HepG2 (cell line): Measurements from ENCODE around the gene CNTFR. TPM values are rescaled to one million over a fixed set of nuclear protein-coding genes. Genes with fewer than 3 reads are reported as not detected.

Experiments
- BHLHE40 ChIP-seq: IDR thresholded peaks from 2 replicates; pipeline ENCODE4 v1.6.1; 2011; ENCODE audit warnings: low read length, improper control_type of control experiment
- CENPBD1 ChIP-seq: sonication (generic); formaldehyde crosslinking; IDR thresholded peaks from 2 replicates; pipeline ENCODE4 v1.8.0; 2022; ENCODE audit warnings: missing genetic modification reagents, low read depth, mild to moderate bottlenecking, borderline replicate concordance
- ERF ChIP-seq: IDR thresholded peaks from 2 replicates; pipeline ENCODE4 v1.6.1; 2018; ENCODE audit warnings: missing biosample characterization, missing genetic modification reagents
- HDAC1 ChIP-seq: sonication (generic); formaldehyde crosslinking; IDR thresholded peaks from 2 replicates; pipeline ENCODE4 v1.5.1; 2020; ENCODE audit warnings: mild to moderate bottlenecking, missing genetic modification reagents
- IRF2 ChIP-seq: IDR thresholded peaks from 2 replicates; pipeline ENCODE4 v1.6.1; 2018; ENCODE audit warnings: missing genetic modification reagents, missing compliant biosample characterization
- KDM1A ChIP-seq: IDR thresholded peaks from 2 replicates; pipeline ENCODE4 v1.6.1; 2016; ENCODE audit warnings: missing compliant biosample characterization
- KDM5B ChIP-seq: sonication (generic); formaldehyde crosslinking; IDR thresholded peaks from 2 replicates; pipeline ENCODE4 v1.4.0; 2020; ENCODE audit warnings: missing genetic modification reagents, mild to moderate bottlenecking, borderline replicate concordance
- KLF9 ChIP-seq: IDR thresholded peaks from 2 replicates; pipeline ENCODE4 v1.6.1; 2016; ENCODE audit warnings: low read depth
- MAF1 ChIP-seq: sonication (generic); formaldehyde crosslinking; IDR thresholded peaks from 2 replicates; pipeline ENCODE4 v1.5.0; 2020; ENCODE audit warnings: missing genetic modification reagents, borderline replicate concordance
- MAX ChIP-seq: IDR thresholded peaks from 2 replicates; pipeline ENCODE4 v1.6.1; 2012; ENCODE audit warnings: inconsistent platforms
- NCOA2 ChIP-seq: sonication (generic); formaldehyde crosslinking; IDR thresholded peaks from 2 replicates; pipeline ENCODE4 v1.8.0; 2022; ENCODE audit warnings: inconsistent platforms
- POLR2AphosphoS5 ChIP-seq: IDR thresholded peaks from 2 replicates; pipeline ENCODE4 v1.6.1; 2012; ENCODE audit warnings: low read depth, low read length
- SALL2 ChIP-seq: sonication (generic); formaldehyde crosslinking; IDR thresholded peaks from 2 replicates; pipeline ENCODE4 v1.8.1; 2023; ENCODE audit warnings: mild to moderate bottlenecking, missing genetic modification reagents, inconsistent platforms
- TFDP1 ChIP-seq: IDR thresholded peaks from 2 replicates; pipeline ENCODE4 v1.6.1; 2016; ENCODE audit warnings: missing compliant biosample characterization, missing genetic modification reagents, borderline replicate concordance
- ZBTB34 ChIP-seq: sonication (generic); formaldehyde crosslinking; IDR thresholded peaks from 2 replicates; pipeline ENCODE4 v1.8.0; 2022; ENCODE audit warnings: mild to moderate bottlenecking, missing genetic modification reagents
- ZBTB49 ChIP-seq: sonication (generic); formaldehyde crosslinking; IDR thresholded peaks from 2 replicates; pipeline ENCODE4 v1.4.0; 2020; ENCODE audit warnings: missing genetic modification reagents, borderline replicate concordance
- ZNF124 ChIP-seq: sonication (generic); formaldehyde crosslinking; IDR thresholded peaks from 2 replicates; pipeline ENCODE4 v1.4.0; 2020; ENCODE audit warnings: missing genetic modification reagents
- ZNF232 ChIP-seq: sonication (generic); formaldehyde crosslinking; IDR thresholded peaks from 2 replicates; pipeline ENCODE4 v1.4.0; 2020; ENCODE audit warnings: missing genetic modification reagents, borderline replicate concordance
- ZNF331 ChIP-seq: sonication (generic); formaldehyde crosslinking; IDR thresholded peaks from 2 replicates; pipeline ENCODE4 v1.4.0; 2020; ENCODE audit warnings: missing genetic modification reagents
- ZNF354B ChIP-seq: sonication (generic); formaldehyde crosslinking; IDR thresholded peaks from 2 replicates; pipeline ENCODE4 v1.8.0; 2022; ENCODE audit warnings: mild to moderate bottlenecking, missing genetic modification reagents
- ZNF556 ChIP-seq: sonication (generic); formaldehyde crosslinking; IDR thresholded peaks from 2 replicates; pipeline ENCODE4 v1.4.0; 2020; ENCODE audit warnings: mild to moderate bottlenecking, missing genetic modification reagents, borderline replicate concordance
- ZNF619 ChIP-seq: sonication (generic); formaldehyde crosslinking; IDR thresholded peaks from 2 replicates; pipeline ENCODE4 v1.4.0; 2020; ENCODE audit warnings: mild to moderate bottlenecking, missing genetic modification reagents
- ZNF674 ChIP-seq: sonication (generic); formaldehyde crosslinking; IDR thresholded peaks from 2 replicates; pipeline ENCODE4 v1.5.0; 2020; ENCODE audit warnings: low read depth, mild to moderate bottlenecking, missing genetic modification reagents
- ZNF776 ChIP-seq: sonication (generic); formaldehyde crosslinking; IDR thresholded peaks from 2 replicates; pipeline ENCODE4 v1.4.0; 2020; ENCODE audit warnings: mild to moderate bottlenecking, missing genetic modification reagents
- ZNF780A ChIP-seq: sonication (generic); formaldehyde crosslinking; IDR thresholded peaks from 2 replicates; pipeline ENCODE4 v1.8.0; 2022; ENCODE audit warnings: mild to moderate bottlenecking, missing genetic modification reagents, moderate library complexity
- ZNF781 ChIP-seq: sonication (generic); formaldehyde crosslinking; IDR thresholded peaks from 2 replicates; pipeline ENCODE4 v1.5.1; 2020; ENCODE audit warnings: borderline replicate concordance, mild to moderate bottlenecking, missing genetic modification reagents; ENCODE audit errors: not compliant biosample characterization
- ZSCAN9 ChIP-seq: IDR thresholded peaks from 2 replicates; pipeline ENCODE4 v1.6.1; 2016; ENCODE audit warnings: borderline replicate concordance
- polyA plus RNA-seq, 8 experiments: library from polyadenylated mRNA; depleted of rRNA in 3 of 8; stranded (reverse) in 7 of 8; unstranded in 1 of 8; fragments of >200 nt; fragmentation: Illumina TruSeq in 4 of 8; extraction: Trizol in 4 of 8; gene quantifications; 2 replicates each; pipeline versions ENCODE4 v1.2.1 to v1.2.3, GENCODE V29; 2011 to 2016; ENCODE audit warnings: low read depth in 4 of 8, missing spikeins in 1 of 8, mixed read lengths in 1 of 8; ENCODE audit not compliant: insufficient read depth in 1 of 8
- total RNA-seq, 5 experiments: library from RNA; depleted of rRNA; stranded (reverse); fragments of >200 nt; fragmentation: Illumina TruSeq; extraction: Trizol; gene quantifications; 2 replicates each; pipeline ENCODE4 v1.2.3, GENCODE V29; 2016; ENCODE audit warnings: low read depth in 1 of 5

Gene CNTFR
- total and polyA plus RNA-seq, 2 of the 13 experiments (the other 11 are each of a cell fraction or from before 2014, with no cell fraction given): not detected

GRCh38 chr9:34544035-34544434 lies 45.5 kb downstream of the CNTFR start (continued):
- no peak for TF ChIP-seq TFDP1 (CRISPR knock-in tag)
- peak; percentile 32; the same call in 1 of the 2 replicates for TF ChIP-seq ZNF331 (CRISPR knock-in tag)
- TF ChIP-seq ZNF781: no peak
- TF ChIP-seq ZBTB34: no peak
- TF ChIP-seq ZNF780A (CRISPR knock-in tag): 0 out of 2 replicates have a peak, but pooled peaks have one; percentile 72
- TF ChIP-seq POLR2AphosphoS5: no peak
- no peak for TF ChIP-seq KDM5B (CRISPR knock-in tag)
- no peak for TF ChIP-seq ZSCAN9
- TF ChIP-seq IRF2: peak; percentile 38; the same call in 1 of the 2 replicates
- TF ChIP-seq BHLHE40: peak; percentile 76
- TF ChIP-seq ZNF556 (CRISPR knock-in tag): no peak
- TF ChIP-seq ZNF776: no peak
- no peak for TF ChIP-seq ZNF354B (CRISPR knock-in tag)
- no peak for TF ChIP-seq ZNF232 (CRISPR knock-in tag)
- no peak for TF ChIP-seq ZNF124 (CRISPR knock-in tag)
- no peak for TF ChIP-seq ZBTB49 (CRISPR knock-in tag)
- no peak for TF ChIP-seq KDM1A (CRISPR knock-in tag)
- TF ChIP-seq CENPBD1: no peak
- TF ChIP-seq ZNF619: no peak
- no peak for TF ChIP-seq KLF9 (CRISPR knock-in tag)
- no peak for TF ChIP-seq MAF1 (CRISPR knock-in tag)
- no peak for TF ChIP-seq SALL2
- TF ChIP-seq MAX: 0 out of 2 replicates have a peak, but pooled peaks have one; percentile 30
- peak; percentile 54; the same call in 1 of the 2 replicates for TF ChIP-seq NCOA2 (CRISPR knock-in tag)
- TF ChIP-seq ZNF674 (CRISPR knock-in tag): no peak
- no peak for TF ChIP-seq ERF
- 0 out of 2 replicates have a peak, but pooled peaks have one; percentile 43 for TF ChIP-seq HDAC1 (CRISPR knock-in tag)
